Endothelial cell of umbilical vein (primary cell): ENCODE data around the gene PEG3. TPM values are rescaled to one million over a fixed set of nuclear protein-coding genes. Genes with fewer than 3 reads are reported as not detected.

ENCODE experiments used
- BruUV-seq: library from RNA; stranded (reverse); fragments of 400-500 nt; replicated peaks from 2 replicates; lab custom pipeline; 2021; lab: Mats Ljungman, UMichigan
- CTCF ChIA-PET: fragments of 300-600, 350-600 bp; sonication (Branson Sonifier 250); formaldehyde crosslinking; loops from one replicate; lab custom pipeline; 2021; ENCODE audit warnings: antibody characterized with exemption, inconsistent platforms; lab: Charles Lee
- POLR2A ChIA-PET: fragments of 300-600, 350-600 bp; sonication (Branson Sonifier 250); formaldehyde crosslinking; loops from one replicate; lab custom pipeline; 2021; ENCODE audit warnings: antibody characterized with exemption, inconsistent platforms; lab: Charles Lee
- DNase-seq: peaks from one replicate; pipeline ENCODE4 v3.0.0-alpha.2; 2011; ENCODE audit warnings: low read depth, low spot score
- FAIRE-seq: peaks from 2 replicates; lab custom pipeline; 2011; peaks lifted over from hg19 to GRCh38; lab: Jason Lieb, UNC
- H2AFZ ChIP-seq: 2 replicates; pipeline ENCODE4 v1.6.0; 2012; ENCODE audit warnings: low read depth, low read length, control low read depth, inconsistent platforms
- H3K27ac ChIP-seq: 2 replicates; pipeline ENCODE4 v1.5.1; 2011; ENCODE audit warnings: low read depth, mild to moderate bottlenecking, control low read depth, low read length, moderate library complexity; ENCODE audit not compliant: insufficient read depth
- H3K27me3 ChIP-seq, 2 experiments: 2 replicates each; pipeline versions ENCODE4 v1.6.0 to v1.6.1; 2011; ENCODE audit warnings: low read length in 2 of 2, mixed read lengths in 1 of 2; ENCODE audit not compliant: control insufficient read depth in 2 of 2, insufficient read depth in 2 of 2
- H3K36me3 ChIP-seq, 2 experiments: 2 replicates in 1 of 2; 3 replicates in 1 of 2; pipeline ENCODE4 v1.5.1; 2011; ENCODE audit warnings: low read length in 2 of 2, mild to moderate bottlenecking in 1 of 2, moderate library complexity in 1 of 2; ENCODE audit not compliant: control insufficient read depth in 2 of 2, insufficient read depth in 2 of 2; ENCODE audit errors: extremely low read depth in 1 of 2
- H3K4me1 ChIP-seq: 3 replicates; pipeline ENCODE4 v1.5.1; 2011; ENCODE audit warnings: mild to moderate bottlenecking, low read length; ENCODE audit not compliant: control insufficient read depth, insufficient read depth; ENCODE audit errors: extremely low read depth
- H3K4me2 ChIP-seq: 2 replicates; pipeline ENCODE4 v1.6.1; 2011; ENCODE audit warnings: low read length, control low read depth, mixed read lengths; ENCODE audit not compliant: insufficient read depth
- H3K4me3 ChIP-seq, 3 experiments: fragments of 200-600 bp in 1 of 3; sonication (generic), shearing (Covaris generic) in 1 of 3; replicated peaks in 1 of 3; 2 replicates each; pipeline ENCODE4 v1.5.1; 2011 to 2016; ENCODE audit warnings: control low read depth in 3 of 3, low read length in 3 of 3, mild to moderate bottlenecking in 2 of 3, inconsistent platforms in 1 of 3, low read depth in 1 of 3, moderate library complexity in 1 of 3; ENCODE audit not compliant: insufficient read depth in 1 of 3
- H3K79me2 ChIP-seq: 2 replicates; pipeline ENCODE4 v1.6.0; 2012; ENCODE audit warnings: low read length, inconsistent platforms; ENCODE audit not compliant: control insufficient read depth, insufficient read depth
- H3K9ac ChIP-seq: replicated peaks from 2 replicates; pipeline ENCODE3; 2011; ENCODE audit warnings: low read length, control low read depth; ENCODE audit not compliant: insufficient read depth; ENCODE audit errors: extremely low read depth
- H3K9me1 ChIP-seq: replicated peaks from 3 replicates; pipeline ENCODE4 v1.6.0; 2011; ENCODE audit warnings: mild to moderate bottlenecking, low read length; ENCODE audit not compliant: control insufficient read depth, insufficient read depth; ENCODE audit errors: extremely low read depth
- H3K9me3 ChIP-seq: replicated peaks from 2 replicates; pipeline ENCODE4 v1.5.1; 2012; ENCODE audit warnings: low read length, inconsistent platforms; ENCODE audit not compliant: control insufficient read depth, insufficient read depth
- H4K20me1 ChIP-seq: replicated peaks from 2 replicates; pipeline ENCODE3; 2011; ENCODE audit warnings: mild to moderate bottlenecking, low read length; ENCODE audit not compliant: control insufficient read depth, insufficient read depth; ENCODE audit errors: extremely low read depth
- CTCF ChIP-seq, 2 donors: IDR thresholded peaks; 1 replicate in 1 of 2; 2 replicates in 1 of 2; pipeline ENCODE4 v1.5.1; 2011; ENCODE audit warnings: low read length in 2 of 2, mild to moderate bottlenecking in 2 of 2, moderate library complexity in 2 of 2, control low read depth in 1 of 2, inconsistent platforms in 1 of 2, low read depth in 1 of 2; ENCODE audit not compliant: insufficient read depth in 1 of 2; ENCODE audit errors: extremely low read depth in 1 of 2
- EZH2 ChIP-seq: IDR thresholded peaks from 2 replicates; pipeline ENCODE4 v1.6.1; 2012; ENCODE audit warnings: borderline replicate concordance, low read depth, mild to moderate bottlenecking, moderate library complexity, low read length, inconsistent platforms; ENCODE audit not compliant: severe bottlenecking
- FOS ChIP-seq: IDR thresholded peaks from 2 replicates; pipeline ENCODE4 v1.6.1; 2011; ENCODE audit warnings: mild to moderate bottlenecking, low read length, moderate library complexity, borderline replicate concordance; ENCODE audit not compliant: insufficient read depth
- GATA2 ChIP-seq: IDR thresholded peaks from 2 replicates; pipeline ENCODE4 v1.7.0; 2011; ENCODE audit warnings: low read depth, mild to moderate bottlenecking, moderate library complexity, mixed read lengths, low read length; ENCODE audit not compliant: insufficient read length, insufficient read depth
- JUN ChIP-seq: IDR thresholded peaks from 2 replicates; pipeline ENCODE4 v1.6.1; 2011; ENCODE audit warnings: borderline replicate concordance, low read depth; ENCODE audit not compliant: insufficient read length, insufficient read depth
- MAX ChIP-seq: IDR thresholded peaks from 2 replicates; pipeline ENCODE4 v1.6.1; 2011; ENCODE audit not compliant: insufficient read depth, insufficient read length
- MYC ChIP-seq: IDR thresholded peaks from one replicate; pipeline ENCODE4 v1.6.1; 2011; ENCODE audit warnings: mild to moderate bottlenecking, low read depth, low read length
- POLR2A ChIP-seq: IDR thresholded peaks from 2 replicates; pipeline ENCODE4 v1.6.1; 2012; ENCODE audit warnings: low read depth, mild to moderate bottlenecking, control low read depth, low read length
- POLR2AphosphoS5 ChIP-seq: IDR thresholded peaks from 2 replicates; pipeline ENCODE4 v1.6.1; 2012; ENCODE audit warnings: low read depth, mild to moderate bottlenecking, control low read depth, low read length, moderate library complexity; ENCODE audit not compliant: insufficient read depth
- dilution Hi-C: fragments of 300-500 bp; cut with MboI; formaldehyde crosslinking; loops from one replicate; pipeline ENCODE4 v1.15.0; 2019; ENCODE audit warnings: low sequenced_read_pairs; ENCODE audit not compliant: extremely low pct_ligation_motif_present
- intact Hi-C: fragments of 100-400 bp; cut with micrococcal nuclease; formaldehyde crosslinking; loops from one replicate; pipeline ENCODE4 v1.10.0; 2022
- polyA plus RNA-seq, 4 experiments: library from polyadenylated mRNA; depleted of rRNA in 3 of 4; stranded (reverse) in 3 of 4; unstranded in 1 of 4; fragments of >200 nt; gene quantifications; 2 replicates each; pipeline versions ENCODE4 v1.2.1 to v1.2.3, GENCODE V29; 2011 to 2012; ENCODE audit warnings: missing spikeins in 1 of 4
- total RNA-seq: library from RNA; stranded (reverse); gene quantifications from 2 replicates; pipeline ENCODE4 v1.2.3, GENCODE V29; 2021

Gene PEG3
- total and polyA plus RNA-seq, 2 donors (not counting 3 experiments of a cell fraction or from before 2014, with no cell fraction given) = 0.27 TPM; not detected in 1

- ChIA-PET POLR2A (no interaction called here), CTCF (no interaction called here)
- no peaks in the 10 kb centered on the region for H3K9me3 ChIP-seq
- TF ChIP-seq GATA2 (no peak), MAX (no peak), JUN (no peak), POLR2AphosphoS5 (no peak), EZH2 (no peak), CTCF (IDR thresholded peaks at IDR 0.05; ENCODE audit: extremely low read depth in 1 of 2, insufficient read depth in 1 of 2, low read depth in 1 of 2, low read length in 2 of 2) (no peak), MYC (no peak), FOS (no peak), POLR2A (no peak)
- no peak for FAIRE-seq
- intact Hi-C loops (no loop called here), dilution Hi-C loops (no loop called here)
- H3K9ac ChIP-seq = no peak overlapping the region
- no peaks in the 10 kb centered on the region for H3K4me1 ChIP-seq
- no peak overlapping the region for H3K27ac ChIP-seq
- no peaks in the 10 kb centered on the region for H4K20me1 ChIP-seq
- H3K79me2 ChIP-seq = no peaks in the 10 kb centered on the region
- H3K27me3 ChIP-seq = no peaks in the 10 kb centered on the region
- no peak overlapping the region for H2AFZ ChIP-seq
- no peaks in the 10 kb centered on the region for H3K9me1 ChIP-seq
- no peaks in the 10 kb centered on the region for H3K36me3 ChIP-seq
- no peak overlapping the region for H3K4me2 ChIP-seq
- BruUV-seq = no TSS peak
- H3K4me3 ChIP-seq = no peak overlapping the region
- DNase-seq = peak; percentile 2
These were observed 675 bp downstream of the PEG3 start for GRCh38 chr19:56839652-56840450.
